ENCODE measurements around the gene APBA1. TPM values are rescaled to one million over a fixed set of nuclear protein-coding genes. Genes with fewer than 3 reads are reported as not detected.
A peak's percentile ranks its signal among the peaks of the same experiment; 100 is the strongest.

The APBA1 gene
- total RNA-seq, 1 experiment from 2014 or later = 0.25 TPM

- no peak for DNase-seq (ENCODE audit: low spot score)
Observed at GRCh38 chr9:69657269-69657668, 14.9 kb downstream of the APBA1 start.

DNA sequence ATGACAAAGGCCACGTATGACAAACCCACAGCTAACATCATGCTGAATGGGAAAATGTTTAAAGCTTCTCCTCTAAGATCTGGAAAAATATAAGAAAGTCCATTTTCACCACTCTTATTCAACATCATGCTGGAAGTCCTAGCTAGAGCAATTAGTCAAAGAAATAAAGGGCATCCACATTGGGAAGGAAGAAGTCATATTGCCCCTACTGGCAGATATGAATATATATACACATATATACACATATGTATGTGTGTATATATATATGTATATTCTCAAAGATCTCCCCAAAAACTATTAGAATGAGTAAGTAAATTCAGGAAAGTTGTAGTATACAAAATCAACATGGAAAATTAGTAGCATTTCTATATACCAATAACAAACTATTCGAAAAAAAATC lies 17.1 kb downstream of the APBA1 start:
- DNase-seq (ENCODE audit: low spot score) = no peak

GRCh38 chr9:69653261-69653660 lies 18.9 kb downstream of the APBA1 start:
- no peak for DNase-seq (ENCODE audit: low spot score)

DNA sequence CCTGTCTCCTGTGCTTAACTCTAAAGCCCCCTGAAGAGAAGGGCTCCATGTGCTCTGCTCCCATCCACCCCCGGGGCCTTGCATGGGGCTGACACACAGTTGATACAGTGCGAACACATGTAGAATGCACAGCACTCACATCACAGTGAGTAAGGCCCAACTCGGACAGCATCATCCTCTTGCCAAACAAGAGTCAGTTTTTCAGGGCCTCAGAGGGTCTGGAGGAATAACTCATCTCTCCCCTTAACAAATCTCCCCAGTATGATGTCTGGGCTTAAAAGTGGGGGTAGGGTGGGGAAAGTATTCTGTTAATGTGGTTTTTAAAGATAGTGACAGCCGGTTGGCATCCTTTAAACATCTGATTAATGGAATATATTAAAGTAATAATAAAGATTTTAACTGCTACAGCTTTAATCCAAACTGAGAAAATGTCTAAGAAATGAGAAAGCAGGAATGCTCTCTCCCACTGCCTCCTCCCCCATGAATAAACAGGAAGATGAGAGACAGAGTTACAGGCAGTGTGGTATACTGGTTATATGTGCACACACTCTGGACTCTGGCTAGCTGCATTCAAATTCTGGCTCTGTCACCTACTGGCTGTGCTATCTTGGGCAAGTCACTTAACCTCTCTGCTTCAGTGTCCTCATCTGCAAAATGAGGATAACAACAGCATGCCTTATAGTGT lies 22.5 kb downstream of the APBA1 start:
- no peak for DNase-seq (ENCODE audit: low spot score)

GRCh38 chr9:69647804-69648203 lies 24.4 kb downstream of the APBA1 start:
- DNase-seq (ENCODE audit: low spot score) = no peak

DNA sequence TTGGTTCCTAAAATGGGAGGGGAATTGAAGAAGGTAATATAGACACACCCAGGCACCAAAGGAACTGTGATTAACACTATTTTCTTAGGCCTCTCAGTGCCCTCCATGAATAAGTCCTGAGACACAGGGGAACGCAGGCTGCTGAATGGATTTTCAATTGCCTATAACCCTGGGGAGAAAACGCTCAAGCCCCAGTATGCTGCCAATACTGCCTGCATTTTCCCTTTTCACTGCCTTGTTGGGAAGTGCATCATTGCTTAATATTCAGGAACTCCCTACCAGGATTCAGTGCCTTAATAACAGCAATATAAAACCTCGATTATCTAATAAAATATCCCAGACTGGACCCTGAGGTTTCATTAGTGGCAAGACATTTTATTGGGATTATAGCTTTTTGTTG lies 25.4 kb downstream of the APBA1 start:
- DNase-seq (ENCODE audit: low spot score) = no peak

GRCh38 chr9:69645488-69645887 lies 26.7 kb downstream of the APBA1 start:
- peak; percentile 95 for DNase-seq (ENCODE audit: low spot score)

GRCh38 chr9:69643098-69643497 lies 29.1 kb downstream of the APBA1 start:
- DNase-seq (ENCODE audit: low spot score) = no peak

DNA sequence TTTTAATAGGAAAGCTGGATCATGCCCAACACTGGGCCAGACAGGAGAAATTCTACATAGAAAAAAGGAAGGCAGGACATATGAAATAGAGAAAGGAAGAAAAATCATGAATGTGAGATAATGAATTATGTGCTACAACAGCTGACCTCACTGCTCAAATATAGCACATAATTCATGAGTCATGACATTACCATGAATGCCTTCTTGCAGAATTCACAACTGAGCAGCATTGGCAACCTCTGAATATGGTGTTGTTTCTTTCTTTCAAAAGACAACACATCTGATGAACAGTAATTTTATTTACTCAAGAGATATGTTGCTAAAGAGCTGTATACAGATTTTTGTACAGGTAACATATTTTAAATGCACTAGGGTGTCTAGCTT lies 34.4 kb downstream of the APBA1 start:
- DNase-seq (ENCODE audit: low spot score) = no peak

- no peak for DNase-seq (ENCODE audit: low spot score)
Observed at GRCh38 chr9:69637193-69637816, 34.9 kb downstream of the APBA1 start.

GRCh38 chr9:69633716-69634115 lies 38.5 kb downstream of the APBA1 start:
- no peak for DNase-seq (ENCODE audit: low spot score)

- no peak for DNase-seq (ENCODE audit: low spot score)
Observed at GRCh38 chr9:69632768-69633167, 39.4 kb downstream of the APBA1 start.

DNA sequence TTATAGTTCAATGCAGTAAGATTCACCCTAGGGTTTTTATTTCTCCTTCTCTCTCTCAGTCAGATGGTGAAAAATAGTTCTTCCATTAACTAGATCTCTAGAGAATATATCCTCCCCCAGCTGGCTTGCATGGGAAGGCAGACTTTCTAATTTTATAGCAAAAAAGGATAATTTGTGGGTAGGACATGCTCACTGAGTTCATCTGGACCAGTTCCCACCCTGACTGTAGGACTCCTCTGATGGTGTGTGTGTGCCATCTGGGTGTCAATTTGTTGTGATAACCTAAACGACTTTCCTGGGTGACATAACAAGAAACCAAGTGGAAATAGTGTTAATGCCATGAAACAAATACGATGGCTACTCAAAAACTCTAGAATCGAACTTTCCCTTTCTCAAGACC lies 44.9 kb downstream of the APBA1 start:
- no peak for DNase-seq (ENCODE audit: low spot score)

- no peak for DNase-seq (ENCODE audit: low spot score)
Observed at GRCh38 chr9:69623276-69623675, 48.9 kb downstream of the APBA1 start.

- no peak for DNase-seq (ENCODE audit: low spot score)
Observed at GRCh38 chr9:69622676-69623075, 49.5 kb downstream of the APBA1 start.

- DNase-seq (ENCODE audit: low spot score) = no peak
Observed at GRCh38 chr9:69621730-69622460, 50.3 kb downstream of the APBA1 start.

DNA sequence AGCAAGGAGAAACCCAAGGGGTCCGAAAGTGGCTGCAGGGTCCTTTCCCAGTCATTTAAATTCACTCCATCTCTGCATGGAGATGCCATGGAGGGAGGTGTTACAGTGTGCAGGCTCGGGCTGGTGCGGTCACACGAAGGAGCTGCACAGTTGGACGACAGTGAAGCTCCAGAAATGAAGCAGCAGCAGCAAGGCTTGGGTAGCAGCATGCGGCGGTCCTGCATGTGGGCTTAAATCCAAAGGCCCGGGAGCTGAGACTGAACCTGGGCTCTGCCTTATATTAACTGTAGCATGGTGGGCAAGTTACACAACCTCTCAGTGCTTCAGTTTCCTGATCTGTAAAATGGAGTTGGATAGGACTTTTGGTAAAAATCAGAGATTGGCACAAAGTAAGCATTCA lies 51.4 kb downstream of the APBA1 start:
- no peak for DNase-seq (ENCODE audit: low spot score)

- DNase-seq (ENCODE audit: low spot score) = no peak
Observed at GRCh38 chr9:69619233-69619632, 52.9 kb downstream of the APBA1 start.

- DNase-seq (ENCODE audit: low spot score) = no peak
Observed at GRCh38 chr9:69617006-69617405, 55.2 kb downstream of the APBA1 start.

GRCh38 chr9:69615880-69616279 lies 56.3 kb downstream of the APBA1 start:
- DNase-seq (ENCODE audit: low spot score) = no peak

GRCh38 chr9:69611221-69611620 lies 61.0 kb downstream of the APBA1 start:
- no peak for DNase-seq (ENCODE audit: low spot score)

DNA sequence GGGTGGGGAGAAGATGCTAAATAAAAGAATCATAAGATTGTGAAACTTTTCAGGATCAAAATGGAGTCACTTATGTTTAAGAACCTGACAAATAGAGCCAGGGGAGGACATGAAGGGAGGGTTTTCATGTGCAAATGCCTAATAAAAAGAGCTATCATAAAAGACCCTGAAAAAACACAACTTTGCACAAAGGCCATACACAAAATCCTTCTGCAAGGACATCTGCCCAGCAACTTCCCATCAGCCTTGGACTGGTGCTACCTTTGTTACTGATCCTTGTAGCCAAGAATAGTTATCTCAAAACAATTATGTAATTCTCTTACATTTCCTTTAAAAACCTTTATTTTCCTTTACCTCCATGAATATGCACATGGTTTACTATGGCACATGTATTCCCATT lies 63.0 kb downstream of the APBA1 start:
- no peak for DNase-seq (ENCODE audit: low spot score)

- no peak for DNase-seq (ENCODE audit: low spot score)
Observed at GRCh38 chr9:69606089-69606488, 66.1 kb downstream of the APBA1 start.
